RCC 7860 (cell line): ENCODE data around the gene NEAT1.
"Not testable (repeated sequence)": the region's sequence is repeated elsewhere in the genome, so short reads cannot be mapped to it uniquely, and the experiment has no call there.

Source experiments
- DNase-seq: peaks from one replicate; pipeline ENCODE4 v3.0.0-alpha.2; 2015; ENCODE audit warnings: low spot score
- FAIRE-seq: peaks from 2 replicates; lab custom pipeline; 2012; peaks lifted over from hg19 to GRCh38; lab: Jason Lieb, UNC

NEAT1 gene

GRCh38 chr11:65404638-65405339 lies 17.8 kb upstream of the NEAT1 start:
- DNase-seq: no peak
- FAIRE-seq: no peak

GRCh38 chr11:65410936-65411680 lies 11.5 kb upstream of the NEAT1 start:
- FAIRE-seq (no peak), DNase-seq (no peak)

DNA sequence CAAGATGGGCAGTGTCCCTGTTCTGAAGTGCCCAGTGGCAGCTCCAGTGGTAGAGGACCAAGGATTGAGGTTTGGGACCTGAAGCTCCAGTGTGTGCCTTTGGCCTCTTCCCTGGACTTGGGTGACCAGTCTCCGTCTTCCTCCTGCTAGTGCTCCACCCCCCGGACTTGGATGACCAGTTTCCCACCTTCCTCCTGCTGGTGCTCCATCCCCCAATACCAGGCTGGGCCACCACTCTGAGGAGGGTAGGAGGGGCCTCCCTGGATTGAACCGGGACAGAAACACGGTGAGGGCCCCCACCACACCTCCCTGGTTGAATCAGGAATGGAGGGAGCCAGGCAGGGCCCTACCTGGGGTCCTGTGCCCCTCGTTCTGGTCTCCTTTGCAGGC lies 10.9 kb upstream of the NEAT1 start:
- FAIRE-seq: no peak
- no peak for DNase-seq

- no peak for DNase-seq
- FAIRE-seq: no peak
Measured at GRCh38 chr11:65412271-65413076, 10.1 kb upstream of the NEAT1 start.

GRCh38 chr11:65413077-65413664 lies 9.4 kb upstream of the NEAT1 start:
- FAIRE-seq, DNase-seq: not testable (repeated sequence)

- DNase-seq (no peak), FAIRE-seq (no peak)
Measured at GRCh38 chr11:65414776-65415498, 7.7 kb upstream of the NEAT1 start.

DNA sequence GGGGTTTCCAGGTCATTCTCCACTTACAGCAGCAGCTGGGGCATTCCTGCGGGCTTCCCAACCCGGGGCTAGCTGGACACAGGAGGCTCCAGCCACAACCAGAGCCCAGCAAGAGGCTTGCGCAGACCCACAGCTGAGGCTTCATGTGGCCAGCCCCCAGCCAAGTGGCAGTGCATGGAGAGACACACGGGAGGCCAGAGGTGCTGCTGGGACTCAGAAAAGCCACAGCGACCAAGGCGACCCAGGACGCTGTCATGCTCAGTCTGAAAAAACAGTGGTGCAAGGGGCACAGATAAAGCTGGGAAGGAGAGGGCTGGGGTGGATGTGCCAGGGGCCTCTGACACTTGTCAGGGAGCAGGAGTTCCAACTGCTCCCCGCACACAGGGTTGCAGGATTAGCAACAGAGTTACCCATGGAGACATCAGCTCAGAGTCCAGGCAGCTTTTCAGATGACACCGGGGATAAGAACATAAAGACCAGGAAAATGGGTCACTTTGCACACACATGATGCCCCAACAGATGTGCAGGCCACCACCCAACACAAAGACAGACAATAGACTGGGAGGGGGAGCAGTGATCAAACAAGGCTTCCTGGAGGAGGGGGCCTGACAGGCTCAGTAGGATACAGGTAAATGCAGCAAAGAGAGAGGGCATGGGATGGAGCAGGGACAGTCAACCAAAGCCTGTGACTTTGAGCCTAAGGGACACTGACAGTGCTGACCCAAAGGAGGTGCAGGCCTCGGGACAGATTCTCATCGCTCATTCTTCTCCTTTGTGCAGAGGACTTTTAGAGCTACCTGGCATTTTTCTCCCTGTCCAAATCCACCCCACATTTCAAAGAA lies 6.9 kb upstream of the NEAT1 start:
- FAIRE-seq (no peak), DNase-seq (no peak)

- FAIRE-seq (no peak), DNase-seq (peak; percentile 68)
Measured at GRCh38 chr11:65416341-65416824, 6.2 kb upstream of the NEAT1 start.

GRCh38 chr11:65416841-65417701 lies 5.5 kb upstream of the NEAT1 start:
- DNase-seq (no peak), FAIRE-seq (no peak)

- DNase-seq (no peak), FAIRE-seq (no peak)
Measured at GRCh38 chr11:65417702-65418430, 4.7 kb upstream of the NEAT1 start.

DNA sequence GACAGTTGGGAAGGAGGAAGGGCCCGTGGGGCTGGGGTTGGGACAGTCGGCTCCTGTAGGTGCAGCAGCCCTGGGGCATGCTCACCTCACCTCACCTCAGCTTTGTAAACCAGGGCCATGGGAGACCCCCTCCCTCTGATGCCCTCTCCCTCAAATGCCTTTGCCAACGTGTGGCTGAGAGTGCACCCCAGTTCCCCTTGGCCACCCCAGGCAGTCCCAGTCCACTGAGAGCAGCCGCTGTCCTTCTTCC lies 4.2 kb upstream of the NEAT1 start:
- DNase-seq (no peak), FAIRE-seq (no peak)

DNA sequence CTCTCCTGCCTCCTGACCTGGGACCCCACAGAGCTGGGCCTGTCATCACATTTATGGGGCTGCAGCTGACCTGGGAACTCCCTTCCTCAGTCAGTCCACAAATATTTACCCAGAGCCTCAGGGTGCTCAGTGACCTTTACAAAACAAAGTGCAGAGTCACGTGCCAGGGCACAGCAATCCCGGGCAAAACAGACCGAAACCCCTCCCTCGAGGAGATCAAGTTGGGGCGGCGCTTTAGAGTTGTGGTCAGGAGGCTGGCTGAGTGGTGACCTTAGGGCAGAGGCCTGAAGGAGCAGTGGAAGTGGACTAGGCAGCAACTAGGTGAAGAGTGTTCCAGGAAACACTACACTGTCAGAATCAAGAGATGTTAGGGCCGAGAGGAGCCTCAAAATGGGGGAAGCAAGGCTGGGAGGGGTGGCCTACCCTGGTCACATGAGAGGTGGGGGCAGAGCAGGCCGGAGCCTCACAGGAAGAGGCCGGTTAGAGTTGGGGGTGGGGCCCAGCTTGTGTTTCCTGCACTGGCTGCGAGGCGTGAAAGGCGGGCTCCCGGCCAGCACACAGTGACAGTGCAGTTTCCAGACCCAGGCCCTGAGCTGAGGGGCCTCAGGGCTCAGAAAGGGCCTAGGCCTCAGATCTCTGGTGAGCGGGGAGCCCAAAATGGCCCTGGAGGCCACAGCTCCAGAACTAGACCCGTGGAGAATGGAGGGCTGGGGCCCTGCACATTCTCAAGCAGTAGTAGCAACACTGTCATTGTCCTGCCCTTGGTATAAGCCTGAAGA lies 3.7 kb upstream of the NEAT1 start:
- FAIRE-seq (peak; percentile 81), DNase-seq (peak; percentile 93)

DNA sequence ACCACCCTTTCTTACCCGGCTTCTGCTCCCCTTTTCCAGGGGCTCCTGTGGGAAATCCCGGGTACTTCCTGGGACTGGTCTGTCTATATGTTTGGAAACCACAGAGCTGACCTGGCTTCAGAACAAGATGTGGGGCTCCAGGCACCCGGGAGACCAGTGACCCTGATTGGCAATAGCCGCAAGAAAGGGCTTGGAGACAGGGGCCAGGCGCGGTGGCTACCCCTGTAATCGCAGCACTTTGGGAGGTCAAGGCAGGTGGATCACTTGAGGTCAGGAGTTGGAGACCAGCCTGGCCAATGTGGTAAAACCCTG lies 3.2 kb upstream of the NEAT1 start:
- no peak for FAIRE-seq
- DNase-seq: no peak

DNA sequence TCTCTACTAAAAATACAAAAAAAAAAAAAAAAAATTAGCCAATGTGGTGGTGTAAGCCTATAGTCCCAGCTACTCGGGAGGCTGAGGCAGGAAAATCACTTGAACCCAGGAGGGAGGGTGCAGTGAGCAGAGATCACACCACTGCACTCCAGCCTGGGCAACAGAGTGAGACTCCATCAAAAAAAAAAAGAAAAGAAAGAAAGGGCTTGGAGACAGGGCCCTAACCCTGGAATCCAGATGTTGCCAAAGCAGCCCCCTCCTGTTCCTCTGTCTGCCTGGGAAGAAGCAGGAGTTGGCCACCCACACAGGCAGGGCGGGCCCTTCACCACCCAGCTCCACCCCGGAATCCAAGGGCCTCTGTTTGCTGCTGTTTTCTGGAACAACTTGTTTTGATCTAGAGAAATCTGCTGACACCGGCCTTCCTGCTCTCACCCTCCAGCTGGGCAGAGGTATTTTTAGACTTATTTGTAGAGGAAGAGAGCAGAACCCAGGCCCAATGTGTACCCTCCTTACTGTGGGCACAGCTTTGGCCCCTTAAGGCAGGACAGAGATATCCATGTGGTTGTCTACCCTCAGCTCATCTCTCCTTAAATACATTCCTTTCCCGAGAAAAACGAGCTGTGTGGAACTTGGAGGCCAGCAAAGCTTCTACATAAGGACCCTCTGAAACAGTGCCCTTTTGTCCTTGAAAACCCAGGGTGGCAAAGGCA lies 2.7 kb upstream of the NEAT1 start:
- DNase-seq: peak; percentile 68
- no peak for FAIRE-seq

DNA sequence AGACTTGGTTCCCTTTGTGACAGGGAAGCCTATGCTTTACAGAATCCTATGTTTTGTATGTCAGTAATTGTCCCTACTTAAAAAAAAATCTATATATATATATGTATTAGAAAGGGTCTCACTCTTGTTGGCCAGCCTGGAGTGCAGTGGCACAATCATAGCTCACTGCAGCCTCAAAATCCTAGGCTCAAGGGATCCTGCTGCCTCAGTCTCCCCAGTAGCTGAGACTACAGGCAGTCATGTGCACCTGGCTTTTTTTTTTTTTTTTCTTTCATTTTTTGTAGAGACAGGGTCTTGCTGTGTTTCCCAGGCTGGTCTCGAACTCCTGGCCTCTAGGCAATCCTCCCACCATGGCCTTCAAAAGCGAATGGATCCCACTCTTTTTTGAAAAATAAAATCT lies 2.1 kb upstream of the NEAT1 start:
- no peak for DNase-seq
- no peak for FAIRE-seq

- DNase-seq (peak; percentile 95), FAIRE-seq (peak; percentile 55)
Measured at GRCh38 chr11:65420979-65421793, 1.4 kb upstream of the NEAT1 start.
